ENCODE results near the gene CKS1B. TPM values are rescaled to one million over a fixed set of nuclear protein-coding genes. Genes with fewer than 3 reads are reported as not detected.

Gene CKS1B
- total RNA-seq (2014; rRNA removed; shearing (Covaris generic)): 187 and 192 TPM in 2 replicates

- peak; percentile 100 for DNase-seq (ENCODE audit: low spot score)
Observed at GRCh38 chr1:154974102-154974807, at the start of gene CKS1B. Gene CKS1B, plus strand, starts transcription at chr1:154974681. Its CDS starts 65 bp downstream, at chr1:154974746.

GRCh38 chr1:154925335-154926170 lies 48.9 kb upstream of the CKS1B start:
- in situ Hi-C loops (cut with HindIII; ENCODE audit: low sequenced_read_pairs): no loop called here
- DNase-seq (ENCODE audit: low spot score): no peak

More at GRCh38 chr1:154974102-154974807, at the start of gene CKS1B:
- in situ Hi-C loops (cut with HindIII; ENCODE audit: low sequenced_read_pairs): no loop called here

GRCh38 chr1:154926201-154926600 lies 48.3 kb upstream of the CKS1B start:
- no peak for DNase-seq (ENCODE audit: low spot score)
- in situ Hi-C loops (cut with HindIII; ENCODE audit: low sequenced_read_pairs): no loop called here

GRCh38 chr1:154931940-154932487 lies 42.5 kb upstream of the CKS1B start:
- no peak for DNase-seq (ENCODE audit: low spot score)
- in situ Hi-C loops (cut with HindIII; ENCODE audit: low sequenced_read_pairs): no loop called here

GRCh38 chr1:154934358-154934948 lies 40.0 kb upstream of the CKS1B start:
- in situ Hi-C loops (cut with HindIII; ENCODE audit: low sequenced_read_pairs): no loop called here
- no peak for DNase-seq (ENCODE audit: low spot score)

- in situ Hi-C loops (cut with HindIII; ENCODE audit: low sequenced_read_pairs): no loop called here
- DNase-seq (ENCODE audit: low spot score): no peak
Observed at GRCh38 chr1:154935749-154936554, 38.5 kb upstream of the CKS1B start.

GRCh38 chr1:154936555-154937084 lies 37.9 kb upstream of the CKS1B start, which contains the start of gene PMVK:
Gene PMVK, minus strand, starts transcription at chr1:154936719. Its CDS starts 34 bp downstream, at chr1:154936685.
- DNase-seq (ENCODE audit: low spot score): peak; percentile 97
- in situ Hi-C loops (cut with HindIII; ENCODE audit: low sequenced_read_pairs): no loop called here

- in situ Hi-C loops (cut with HindIII; ENCODE audit: low sequenced_read_pairs): no loop called here
- peak; percentile 97 for DNase-seq (ENCODE audit: low spot score)
Observed at GRCh38 chr1:154937085-154937987, 37.1 kb upstream of the CKS1B start.

GRCh38 chr1:154937988-154938386 lies 36.5 kb upstream of the CKS1B start:
- in situ Hi-C loops (cut with HindIII; ENCODE audit: low sequenced_read_pairs): no loop called here
- no peak for DNase-seq (ENCODE audit: low spot score)

GRCh38 chr1:154938604-154939399 lies 35.7 kb upstream of the CKS1B start:
- in situ Hi-C loops (cut with HindIII; ENCODE audit: low sequenced_read_pairs): no loop called here
- no peak for DNase-seq (ENCODE audit: low spot score)

- no peak for DNase-seq (ENCODE audit: low spot score)
- in situ Hi-C loops (cut with HindIII; ENCODE audit: low sequenced_read_pairs): no loop called here
Observed at GRCh38 chr1:154940213-154940560, 34.3 kb upstream of the CKS1B start.

- in situ Hi-C loops (cut with HindIII; ENCODE audit: low sequenced_read_pairs): no loop called here
- DNase-seq (ENCODE audit: low spot score): no peak
Observed at GRCh38 chr1:154940651-154941194, 33.8 kb upstream of the CKS1B start.

GRCh38 chr1:154941333-154942013 lies 33.0 kb upstream of the CKS1B start:
- in situ Hi-C loops (cut with HindIII; ENCODE audit: low sequenced_read_pairs): no loop called here
- DNase-seq (ENCODE audit: low spot score): peak; percentile 66

- in situ Hi-C loops (cut with HindIII; ENCODE audit: low sequenced_read_pairs): no loop called here
- no peak for DNase-seq (ENCODE audit: low spot score)
Observed at GRCh38 chr1:154943649-154944400, 30.7 kb upstream of the CKS1B start.

GRCh38 chr1:154944401-154945159 lies 29.9 kb upstream of the CKS1B start:
- in situ Hi-C loops (cut with HindIII; ENCODE audit: low sequenced_read_pairs): no loop called here
- DNase-seq (ENCODE audit: low spot score): no peak

All from G401 (cell line).